HepG2 (cell line): Measurements from ENCODE around the gene FRMD4A. TPM values are rescaled to one million over a fixed set of nuclear protein-coding genes. Genes with fewer than 3 reads are reported as not detected.

Source experiments
- ATAC-seq: fragments of 200-7000 bp; cut with Tn5 transposase; 3 replicates; pipeline ENCODE4 v1.9.1; 2020; ENCODE audit warnings: mild to moderate bottlenecking, moderate library complexity
- BruUV-seq: library from RNA; stranded (reverse); fragments of 400-500 nt; replicated peaks from 2 replicates; lab custom pipeline; 2021; lab: Mats Ljungman, UMichigan
- CTCF ChIA-PET: fragments of 300-600 bp; formaldehyde crosslinking; extraction: SDS; loops from one replicate; lab custom pipeline; 2021; ENCODE audit warnings: low total read pairs, inconsistent platforms, low intra/inter-chr PET ratio; lab: Yijun Ruan, JAX
- POLR2A ChIA-PET: fragments of 350-600 bp; sonication (Branson Sonifier 250); formaldehyde crosslinking; loops from one replicate; lab custom pipeline; 2020; ENCODE audit warnings: antibody characterized with exemption, inconsistent platforms; lab: Yijun Ruan, JAX
- DNase-seq: peaks from one replicate; pipeline ENCODE4 v3.0.0-alpha.2; 2015; ENCODE audit warnings: low spot score
- FAIRE-seq: peaks from 3 replicates; lab custom pipeline; 2011; peaks lifted over from hg19 to GRCh38; lab: Jason Lieb, UNC
- H2AFZ ChIP-seq: one replicate; pipeline ENCODE4 v1.6.1; 2011; ENCODE audit warnings: low read length, inconsistent platforms
- H3K27ac ChIP-seq: fragments of 300-600 bp; 3 replicates; pipeline ENCODE4 v1.8.0; 2011; ENCODE audit warnings: mixed run types, mild to moderate bottlenecking, mixed read lengths, low read length, inconsistent platforms; ENCODE audit not compliant: insufficient read depth; ENCODE audit errors: extremely low read length
- H3K27me3 ChIP-seq, 2 experiments: fragments of 200-600 bp in 1 of 2; 2 replicates in 1 of 2; 3 replicates in 1 of 2; pipeline versions ENCODE4 v1.6.0 to v1.8.0; 2011; ENCODE audit warnings: low read length in 2 of 2, mild to moderate bottlenecking in 2 of 2, moderate library complexity in 2 of 2, inconsistent platforms in 1 of 2; ENCODE audit not compliant: insufficient read depth in 2 of 2, control insufficient read depth in 1 of 2
- H3K36me3 ChIP-seq, 2 experiments: fragments of 200-600 bp in 1 of 2; replicated peaks in 1 of 2; 2 replicates in 1 of 2; 3 replicates in 1 of 2; pipeline versions ENCODE4 v1.5.1 to v1.8.0; 2011; ENCODE audit warnings: low read length in 2 of 2, inconsistent platforms in 1 of 2; ENCODE audit not compliant: insufficient read depth in 2 of 2, control insufficient read depth in 1 of 2
- H3K4me1 ChIP-seq: 2 replicates; pipeline ENCODE4 v1.5.1; 2012; ENCODE audit warnings: low read length, inconsistent platforms; ENCODE audit not compliant: insufficient read depth
- H3K4me2 ChIP-seq: 2 replicates; pipeline ENCODE4 v1.6.0; 2011; ENCODE audit warnings: low read depth, low read length, inconsistent platforms
- H3K4me3 ChIP-seq, 3 experiments: fragments of 200-600 bp in 1 of 3; sonication (generic), shearing (Covaris generic) in 1 of 3; replicated peaks in 1 of 3; 2 replicates each; pipeline ENCODE4 v1.5.1; 2011 to 2016; ENCODE audit warnings: low read length in 3 of 3, inconsistent platforms in 2 of 3, low read depth in 2 of 3, mild to moderate bottlenecking in 2 of 3, control low read depth in 1 of 3, mixed read lengths in 1 of 3; ENCODE audit not compliant: insufficient read depth in 1 of 3
- H3K79me2 ChIP-seq: one replicate; pipeline ENCODE4 v1.6.1; 2011; ENCODE audit warnings: low read length, inconsistent platforms; ENCODE audit not compliant: insufficient read depth
- H3K9ac ChIP-seq: 2 replicates; pipeline ENCODE4 v1.6.0; 2011; ENCODE audit warnings: mild to moderate bottlenecking, low read depth, low read length, inconsistent platforms; ENCODE audit not compliant: insufficient read depth
- H3K9me3 ChIP-seq: 2 replicates; pipeline ENCODE4 v1.5.1; 2012; ENCODE audit warnings: mild to moderate bottlenecking, low read length
- H4K20me1 ChIP-seq: 2 replicates; pipeline ENCODE4 v1.6.0; 2011; ENCODE audit warnings: inconsistent platforms, mild to moderate bottlenecking, low read length, moderate library complexity; ENCODE audit not compliant: insufficient read depth
- HIVEP1 ChIP-seq: sonication (generic); formaldehyde crosslinking; IDR thresholded peaks from 2 replicates; pipeline ENCODE4 v1.4.0; 2020; ENCODE audit warnings: mild to moderate bottlenecking, missing genetic modification reagents
- HOXA9 ChIP-seq: sonication (generic); formaldehyde crosslinking; IDR thresholded peaks from 2 replicates; pipeline ENCODE4 v1.8.1; 2022; ENCODE audit warnings: missing genetic modification reagents, mild to moderate bottlenecking, moderate library complexity, borderline replicate concordance
- KAT2B ChIP-seq: fragments of 150-350 bp; IDR thresholded peaks from 2 replicates; pipeline ENCODE4 v1.6.1; 2014; ENCODE audit warnings: low read depth, low read length, borderline replicate concordance
- PRPF4 ChIP-seq: fragments of 200-400 bp; formaldehyde crosslinking; IDR thresholded peaks from 2 replicates; pipeline ENCODE4 v1.6.1; 2016; ENCODE audit warnings: low read length, low read depth; ENCODE audit not compliant: poor library complexity, severe bottlenecking
- SMAD3 ChIP-seq: sonication (generic); formaldehyde crosslinking; IDR thresholded peaks from 2 replicates; pipeline ENCODE4 v1.4.0; 2020; ENCODE audit warnings: missing genetic modification reagents
- TERF1 ChIP-seq: sonication (generic); formaldehyde crosslinking; IDR thresholded peaks from 2 replicates; pipeline ENCODE4 v1.8.0; 2022; ENCODE audit warnings: mild to moderate bottlenecking, missing genetic modification reagents, moderate library complexity
- TOPORS ChIP-seq: sonication (generic); formaldehyde crosslinking; IDR thresholded peaks from 2 replicates; pipeline ENCODE4 v1.8.0; 2023; ENCODE audit warnings: mild to moderate bottlenecking, missing genetic modification reagents
- U2AF1 ChIP-seq: fragments of 200-400 bp; formaldehyde crosslinking; optimal IDR thresholded peaks from 2 replicates; pipeline ENCODE3; 2017; ENCODE audit warnings: mild to moderate bottlenecking, low read depth, low read length
- ZFP41 ChIP-seq: sonication (generic); formaldehyde crosslinking; IDR thresholded peaks from 2 replicates; pipeline ENCODE4 v1.4.0; 2020; ENCODE audit warnings: mild to moderate bottlenecking, missing genetic modification reagents, borderline replicate concordance
- ZFP90 ChIP-seq: sonication (generic); formaldehyde crosslinking; IDR thresholded peaks from 2 replicates; pipeline ENCODE4 v1.8.0; 2022; ENCODE audit warnings: missing genetic modification reagents, mild to moderate bottlenecking, inconsistent platforms, borderline replicate concordance
- ZNF775 ChIP-seq: sonication (generic); formaldehyde crosslinking; IDR thresholded peaks from 2 replicates; pipeline ENCODE4 v1.4.0; 2020; ENCODE audit warnings: missing genetic modification reagents, mild to moderate bottlenecking, moderate library complexity, borderline replicate concordance
- WGBS: methylation state at CpG from one replicate; pipeline ENCODE4 v1.1.6; 2017; ENCODE audit warnings: low lambda C conversion rate; 5-methylcytosine and 5-hydroxymethylcytosine counted together
- in situ Hi-C: cut with HindIII; loops from 2 replicates; pipeline ENCODE4 v1.10.0; 2017; ENCODE audit warnings: low pct_unique_long_range_greater_than_20kb; ENCODE audit not compliant: extremely low pct_ligation_motif_present
- intact Hi-C: fragments of 100-400 bp; cut with micrococcal nuclease; formaldehyde crosslinking; loops from one replicate; pipeline ENCODE4 v1.10.0; 2022; ENCODE audit not compliant: unreplicated experiment
- polyA plus RNA-seq, 8 experiments: library from polyadenylated mRNA; depleted of rRNA in 3 of 8; stranded (reverse) in 7 of 8; unstranded in 1 of 8; fragments of >200 nt; fragmentation: Illumina TruSeq in 4 of 8; extraction: Trizol in 4 of 8; gene quantifications; 2 replicates each; pipeline versions ENCODE4 v1.2.1 to v1.2.3, GENCODE V29; 2011 to 2016; ENCODE audit warnings: low read depth in 4 of 8, missing spikeins in 1 of 8, mixed read lengths in 1 of 8; ENCODE audit not compliant: insufficient read depth in 1 of 8
- total RNA-seq, 5 experiments: library from RNA; depleted of rRNA; stranded (reverse); fragments of >200 nt; fragmentation: Illumina TruSeq; extraction: Trizol; gene quantifications; 2 replicates each; pipeline ENCODE4 v1.2.3, GENCODE V29; 2016; ENCODE audit warnings: low read depth in 1 of 5

FRMD4A gene
- total and polyA plus RNA-seq, 2 of the 13 experiments (the other 11 are each of a cell fraction or from before 2014, with no cell fraction given): 0.09 to 0.26 TPM

GRCh38 chr10:13909516-13910258, 421.0 kb downstream of the FRMD4A start:
- under 1% methylated on average over 5 of the region's 5 CpGs for WGBS
- no peak for DNase-seq
- FAIRE-seq: no peak
- intact Hi-C loops (no loop called here), in situ Hi-C loops (no loop called here)
- H3K4me1 ChIP-seq: no peaks in the 10 kb centered on the region
- no peak overlapping the region for H3K9ac ChIP-seq
- no peak for TF ChIP-seq ZFP41 (CRISPR knock-in tag)
- no peak for TF ChIP-seq HIVEP1
- TF ChIP-seq TERF1 (CRISPR knock-in tag): no peak
- TF ChIP-seq TOPORS (CRISPR knock-in tag): no peak
- TF ChIP-seq HOXA9 (CRISPR knock-in tag): no peak
- TF ChIP-seq SMAD3: no peak
- no peak for TF ChIP-seq ZFP90 (CRISPR knock-in tag)
- no peak for TF ChIP-seq PRPF4
- TF ChIP-seq KAT2B: no peak
- TF ChIP-seq ZNF775: no peak
- no peak for TF ChIP-seq U2AF1
- POLR2A ChIA-PET: no interaction called here
- BruUV-seq: no TSS peak
- no peaks in the 10 kb centered on the region for H4K20me1 ChIP-seq
- ATAC-seq: no peak
- CTCF ChIA-PET: no interaction called here
- H3K27ac ChIP-seq: no peak overlapping the region
- no peak overlapping the region for H3K4me2 ChIP-seq
- H2AFZ ChIP-seq: no peak overlapping the region
- H3K27me3 ChIP-seq: peaks cover 0 to 3% of the 10 kb centered on the region in 2 experiments; a peak in 2 of 5 replicates
- H3K79me2 ChIP-seq: no peaks in the 10 kb centered on the region
- H3K9me3 ChIP-seq: no peaks in the 10 kb centered on the region
- H3K36me3 ChIP-seq: no peaks in the 10 kb centered on the region
- no peak overlapping the region for H3K4me3 ChIP-seq
